ENCODE data around the gene DYNLT5. TPM values are rescaled to one million over a fixed set of nuclear protein-coding genes. Genes with fewer than 3 reads are reported as not detected.
"Not testable (repeated sequence)": the region's sequence is repeated elsewhere in the genome, so short reads cannot be mapped to it uniquely, and the experiment has no call there.

DYNLT5 gene, protein sequence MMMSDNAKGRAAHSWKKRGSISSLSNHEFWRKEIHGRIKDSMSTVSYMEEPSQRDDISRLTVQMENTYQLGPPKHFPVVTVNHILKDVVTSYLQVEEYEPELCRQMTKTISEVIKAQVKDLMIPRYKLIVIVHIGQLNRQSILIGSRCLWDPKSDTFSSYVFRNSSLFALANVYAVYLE
- total RNA-seq: not detected

DNA sequence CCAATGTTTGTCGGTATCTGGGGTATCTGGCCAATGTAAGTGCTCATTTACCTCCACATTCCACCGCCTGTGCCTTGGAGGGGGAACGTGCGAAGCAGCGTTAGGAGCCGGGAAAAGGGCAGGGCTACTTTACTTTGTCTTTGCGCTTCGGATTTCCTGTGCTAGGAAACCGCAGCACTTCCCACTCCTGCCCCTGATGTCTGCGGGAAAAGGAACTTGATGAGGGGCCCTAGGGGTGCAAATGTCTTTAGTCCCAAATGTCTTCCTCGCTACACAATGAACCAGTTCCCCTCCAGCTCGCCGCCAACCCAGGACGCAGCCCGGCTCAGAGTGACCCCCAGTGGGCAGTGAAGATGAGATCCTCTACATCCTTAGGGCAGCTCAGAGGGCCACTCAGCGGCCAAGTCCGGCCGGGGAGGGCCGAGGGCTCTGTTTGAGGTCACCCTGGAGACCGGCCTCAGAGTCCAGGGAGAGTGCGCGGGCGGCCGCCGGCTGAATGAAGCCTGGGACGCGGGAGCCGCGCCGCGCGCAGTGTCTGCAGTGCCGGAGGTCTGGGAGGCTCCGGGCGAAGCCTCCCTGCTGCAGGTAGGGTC lies at the start of gene DYNLT5:
TSS of gene DYNLT5 (plus strand) at position 460 of the 593 bp plus-strand sequence. CDS start 2,200 bp downstream, outside the sequence.
- ATAC-seq (peak; percentile 61), DNase-seq (no peak)
- peaks cover 13% of the 10 kb centered on the region for H3K4me1 Mint-ChIP-seq (ENCODE audit: low read depth)
- H3K4me3 Mint-ChIP-seq: peak within 1 kb of the TSS; percentile 43
- H3K27me3 Mint-ChIP-seq (ENCODE audit: low read depth): peaks cover 40% of the 10 kb centered on the region
- ChIA-PET POLR2A (no interaction called here), CTCF (no interaction called here)
- no peak within 1 kb of the TSS for H3K27ac Mint-ChIP-seq
- H3K36me3 Mint-ChIP-seq (ENCODE audit: low read depth): no peaks in the 10 kb centered on the region
- no peaks in the 10 kb centered on the region for H3K9me3 Mint-ChIP-seq (ENCODE audit: insufficient read depth)

DNA sequence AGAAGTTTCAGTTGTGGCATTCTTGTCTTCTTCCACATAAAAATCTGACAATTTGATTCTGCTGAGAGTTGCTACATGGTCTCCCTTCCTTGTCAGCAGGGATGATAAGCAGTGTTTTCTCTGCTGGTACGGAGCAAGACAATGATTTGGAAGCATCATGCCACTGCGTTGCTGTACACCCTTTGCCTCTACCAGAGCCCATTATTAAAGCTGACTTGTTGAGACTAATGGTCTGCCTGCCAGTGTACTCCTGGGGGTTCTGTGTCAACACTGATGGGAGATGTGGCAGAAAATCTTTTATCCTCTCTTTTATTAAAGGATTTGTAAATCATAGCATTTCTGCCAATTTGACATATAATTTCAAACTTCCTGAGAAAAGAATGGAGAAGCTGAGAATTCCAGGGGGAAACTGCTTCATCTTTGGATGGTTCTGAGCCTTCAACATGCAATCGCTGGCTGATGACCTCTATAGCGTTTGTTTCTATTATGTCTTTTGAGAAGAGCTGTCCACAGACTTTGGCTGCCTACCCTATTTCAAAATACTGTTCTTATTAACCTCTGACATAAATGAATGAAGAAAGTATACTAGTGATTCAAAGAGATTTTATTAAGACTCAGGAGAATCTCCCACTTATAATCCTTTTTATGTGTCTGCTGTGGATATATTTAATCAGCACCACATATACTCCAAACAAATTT lies 47.9 kb upstream of the DYNLT5 start:
- Mint-ChIP-seq H3K9me3 (ENCODE audit: insufficient read depth) (no peaks in the 10 kb centered on the region), H3K27ac (no peak overlapping the region), H3K4me3 (no peak overlapping the region), H3K27me3 (ENCODE audit: low read depth) (peaks cover 9% of the 10 kb centered on the region), H3K4me1 (ENCODE audit: low read depth) (no peaks in the 10 kb centered on the region), H3K36me3 (ENCODE audit: low read depth) (no peaks in the 10 kb centered on the region)
- no peak for DNase-seq
- ATAC-seq: no peak
- POLR2A ChIA-PET: no interaction called here
- CTCF ChIA-PET: no interaction called here

DNA sequence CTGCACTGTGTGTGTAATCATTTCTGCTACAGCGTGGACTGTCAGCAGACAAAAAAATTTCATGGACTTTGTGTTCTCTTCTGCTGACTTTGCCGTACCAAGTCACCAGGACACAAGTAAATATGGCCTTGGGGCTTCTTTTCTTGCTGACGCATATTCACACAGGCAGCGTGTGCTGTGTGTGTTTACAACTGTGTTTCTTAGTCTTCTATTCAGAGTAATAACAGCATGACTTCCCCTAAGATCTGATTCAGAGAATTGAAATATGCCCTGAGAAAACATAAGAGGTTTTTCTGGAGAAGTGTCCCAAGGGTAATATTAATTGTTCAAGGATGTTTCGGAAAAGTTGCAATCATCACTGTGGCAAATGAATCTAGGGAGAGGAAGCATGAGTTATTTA lies 47.1 kb upstream of the DYNLT5 start:
- H3K9me3 Mint-ChIP-seq (ENCODE audit: insufficient read depth): no peaks in the 10 kb centered on the region
- no peaks in the 10 kb centered on the region for H3K4me1 Mint-ChIP-seq (ENCODE audit: low read depth)
- no peak overlapping the region for H3K27ac Mint-ChIP-seq
- H3K36me3 Mint-ChIP-seq (ENCODE audit: low read depth): no peaks in the 10 kb centered on the region
- ChIA-PET POLR2A (no interaction called here), CTCF (no interaction called here)
- DNase-seq (no peak), ATAC-seq (no peak)
- H3K4me3 Mint-ChIP-seq: no peak overlapping the region
- peaks cover 9% of the 10 kb centered on the region for H3K27me3 Mint-ChIP-seq (ENCODE audit: low read depth)

GRCh38 chr1:66711420-66711819 lies 40.8 kb upstream of the DYNLT5 start:
- ChIA-PET CTCF (interaction anchor here (1.7 kb wide), 1 partner anchor 14 kb away, joined by 7 read pairs; no protein-coding TSS in a partner anchor), POLR2A (no interaction called here)
- Mint-ChIP-seq H3K9me3 (ENCODE audit: insufficient read depth) (no peaks in the 10 kb centered on the region), H3K4me1 (ENCODE audit: low read depth) (no peaks in the 10 kb centered on the region), H3K4me3 (no peak overlapping the region), H3K27me3 (ENCODE audit: low read depth) (peaks cover 9% of the 10 kb centered on the region), H3K27ac (no peak overlapping the region), H3K36me3 (ENCODE audit: low read depth) (no peaks in the 10 kb centered on the region)
- ATAC-seq: no peak
- no peak for DNase-seq

DNA sequence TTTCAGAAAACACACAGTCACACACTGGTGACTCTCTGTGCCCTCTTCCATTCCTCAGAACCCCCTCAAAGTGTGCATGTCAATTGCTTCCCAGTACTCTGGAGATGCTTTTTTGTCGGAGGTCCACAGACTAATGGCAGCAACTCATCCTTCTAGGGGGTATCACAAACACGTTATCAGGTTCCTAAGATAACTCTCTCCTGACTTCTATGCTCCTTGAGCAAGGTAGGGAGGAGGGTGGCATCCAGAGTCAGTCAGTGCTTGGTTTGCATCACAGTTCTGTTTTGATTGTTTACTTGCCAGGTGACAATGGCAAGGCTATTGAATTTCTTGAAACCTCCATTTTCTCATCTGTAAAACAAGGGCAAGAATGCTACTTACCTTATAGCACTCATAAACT lies 39.4 kb upstream of the DYNLT5 start:
- peaks cover 5% of the 10 kb centered on the region for H3K27me3 Mint-ChIP-seq (ENCODE audit: low read depth)
- no peaks in the 10 kb centered on the region for H3K9me3 Mint-ChIP-seq (ENCODE audit: insufficient read depth)
- ATAC-seq (no peak), DNase-seq (no peak)
- no peak overlapping the region for H3K4me3 Mint-ChIP-seq
- no peak overlapping the region for H3K27ac Mint-ChIP-seq
- POLR2A ChIA-PET: no interaction called here
- H3K4me1 Mint-ChIP-seq (ENCODE audit: low read depth): no peaks in the 10 kb centered on the region
- CTCF ChIA-PET: no interaction called here
- H3K36me3 Mint-ChIP-seq (ENCODE audit: low read depth): no peaks in the 10 kb centered on the region

DNA sequence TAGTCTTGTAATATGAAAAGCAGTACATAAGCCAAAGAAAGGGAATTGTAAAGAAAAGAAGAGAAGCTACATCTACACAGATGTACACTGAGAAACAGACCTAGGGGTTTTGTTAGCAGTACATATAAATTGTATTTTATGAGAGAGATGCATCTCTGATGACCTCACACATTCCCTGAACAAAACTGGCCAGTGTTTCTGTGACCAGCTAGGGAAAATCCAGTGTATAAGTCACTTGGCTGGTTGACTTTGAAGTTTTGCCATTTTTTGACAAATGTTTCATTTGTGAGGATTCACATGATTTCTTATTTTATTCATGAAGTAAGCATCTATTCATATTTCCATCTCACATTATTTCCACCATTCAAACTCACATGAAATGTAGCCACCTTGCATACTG lies 28.3 kb upstream of the DYNLT5 start:
- DNase-seq (no peak), ATAC-seq (no peak)
- H3K36me3 Mint-ChIP-seq (ENCODE audit: low read depth): no peaks in the 10 kb centered on the region
- H3K4me1 Mint-ChIP-seq (ENCODE audit: low read depth): peaks cover 9% of the 10 kb centered on the region
- ChIA-PET CTCF (interaction anchor here (0.7 to 1.8 kb wide), 2 partner anchors 58 to 220 kb away, joined by 3 to 5 read pairs; no protein-coding TSS in a partner anchor), POLR2A (no interaction called here)
- H3K9me3 Mint-ChIP-seq (ENCODE audit: insufficient read depth): no peaks in the 10 kb centered on the region
- H3K4me3 Mint-ChIP-seq: no peak overlapping the region
- no peak overlapping the region for H3K27ac Mint-ChIP-seq
- peaks cover 17% of the 10 kb centered on the region for H3K27me3 Mint-ChIP-seq (ENCODE audit: low read depth)

DNA sequence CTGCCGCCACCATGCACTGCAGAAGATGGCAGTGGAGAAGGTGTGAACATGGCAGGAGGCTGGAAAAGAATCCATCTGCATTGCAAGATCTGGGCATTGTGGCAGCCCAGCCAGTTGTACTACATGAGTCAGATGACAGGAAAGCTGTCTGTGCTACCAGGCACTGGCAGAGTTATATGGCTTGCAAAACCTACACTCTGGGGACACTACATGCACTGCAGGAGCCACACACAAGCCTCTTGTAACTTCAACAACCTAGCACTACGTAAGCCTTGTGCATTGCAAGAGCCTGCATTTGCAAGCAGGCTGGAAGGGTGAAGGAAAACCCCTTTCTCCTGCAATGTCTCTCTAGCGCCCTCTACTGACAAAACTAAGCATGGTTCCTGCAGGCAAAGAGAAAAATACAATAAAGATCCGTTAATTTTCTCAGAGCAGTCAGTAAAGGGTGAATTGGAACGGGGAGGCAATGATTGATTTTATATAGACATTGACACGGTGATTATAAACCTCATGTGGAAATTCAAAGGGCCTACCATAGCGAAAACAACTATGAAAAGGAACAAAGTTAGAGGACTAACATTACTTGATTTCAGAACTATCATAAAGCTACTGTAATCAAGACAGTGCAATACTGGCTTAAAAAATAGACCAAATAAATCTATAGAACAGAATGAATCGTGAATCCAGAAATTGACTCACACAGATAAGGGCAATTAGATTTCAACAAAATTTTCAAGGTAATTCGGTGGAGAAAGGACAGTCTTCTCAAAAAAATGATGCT lies 26.2 kb upstream of the DYNLT5 start:
- Mint-ChIP-seq H3K9me3 (ENCODE audit: insufficient read depth) (no peaks in the 10 kb centered on the region), H3K36me3 (ENCODE audit: low read depth) (no peaks in the 10 kb centered on the region), H3K4me1 (ENCODE audit: low read depth) (peaks cover 14% of the 10 kb centered on the region), H3K27me3 (ENCODE audit: low read depth) (peaks cover 17% of the 10 kb centered on the region), H3K4me3 (no peak overlapping the region), H3K27ac (no peak overlapping the region)
- POLR2A ChIA-PET: no interaction called here
- CTCF ChIA-PET: interaction anchor here (0.6 to 2.6 kb wide), 41 partner anchors 8 to 1675 kb away, joined by 3 to 13 read pairs (median 4); no protein-coding TSS in a partner anchor
- DNase-seq (peak; percentile 68), ATAC-seq (peak; percentile 75)

GRCh38 chr1:66728021-66728420 lies 24.2 kb upstream of the DYNLT5 start:
- ATAC-seq (no peak), DNase-seq (no peak)
- Mint-ChIP-seq H3K27ac (no peak overlapping the region), H3K4me3 (no peak overlapping the region), H3K27me3 (ENCODE audit: low read depth) (peaks cover 14% of the 10 kb centered on the region), H3K9me3 (ENCODE audit: insufficient read depth) (no peaks in the 10 kb centered on the region), H3K4me1 (ENCODE audit: low read depth) (peaks cover 20% of the 10 kb centered on the region), H3K36me3 (ENCODE audit: low read depth) (no peaks in the 10 kb centered on the region)
- ChIA-PET CTCF (interaction anchor here (1.2 kb wide), 1 partner anchor 282 kb away, joined by 4 read pairs; no protein-coding TSS in a partner anchor), POLR2A (no interaction called here)

DNA sequence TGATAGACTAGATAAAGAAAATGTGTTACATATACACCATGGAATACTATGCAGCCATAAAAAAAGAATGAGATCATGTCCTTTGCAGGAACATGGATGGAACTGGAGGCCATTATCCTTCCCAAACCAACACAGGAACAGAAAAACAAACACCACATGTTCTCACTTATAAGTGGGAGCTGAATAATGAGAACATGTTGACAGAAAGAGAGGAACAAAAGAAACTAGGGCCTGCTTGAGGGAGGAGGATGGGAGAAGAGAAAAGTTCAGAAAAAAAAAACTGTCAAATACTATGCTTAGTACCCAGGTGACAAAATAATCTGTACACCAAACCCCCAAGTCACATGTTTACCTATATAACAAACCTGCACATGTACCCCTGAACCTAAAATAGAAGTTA lies 23.5 kb upstream of the DYNLT5 start:
- H3K27me3 Mint-ChIP-seq (ENCODE audit: low read depth): peaks cover 14% of the 10 kb centered on the region
- not testable (repeated sequence) for H3K27ac Mint-ChIP-seq; H3K9me3 Mint-ChIP-seq (ENCODE audit: insufficient read depth); DNase-seq; H3K36me3 Mint-ChIP-seq (ENCODE audit: low read depth); ATAC-seq; H3K4me3 Mint-ChIP-seq
- CTCF ChIA-PET: interaction anchor here (1.2 to 1.3 kb wide), 2 partner anchors 10 to 282 kb away, joined by 4 to 6 read pairs; no protein-coding TSS in a partner anchor
- POLR2A ChIA-PET: interaction anchor here (0.8 kb wide), 1 partner anchor 42 kb away, joined by 3 read pairs; no protein-coding TSS in a partner anchor
- peaks cover 20% of the 10 kb centered on the region for H3K4me1 Mint-ChIP-seq (ENCODE audit: low read depth)

DNA sequence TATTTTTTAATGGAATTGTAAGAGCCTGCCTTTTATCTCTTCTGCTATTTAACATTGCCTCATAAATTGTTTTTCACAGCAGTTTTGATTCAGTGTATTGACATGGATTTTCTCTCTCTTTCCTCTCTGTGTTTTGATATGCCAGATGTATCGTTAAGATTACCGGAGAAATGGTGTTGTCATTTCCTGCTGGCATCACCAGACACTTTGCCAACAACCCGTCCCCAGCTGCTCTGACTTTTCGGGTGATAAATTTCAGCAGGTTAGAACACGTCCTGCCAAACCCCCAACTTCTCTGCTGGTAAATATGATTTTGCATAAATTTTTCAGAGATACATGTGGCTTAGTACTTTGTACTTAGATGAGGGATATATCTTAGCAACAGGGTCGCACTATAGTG lies 23.1 kb upstream of the DYNLT5 start:
- H3K4me3 Mint-ChIP-seq: no peak overlapping the region
- H3K4me1 Mint-ChIP-seq (ENCODE audit: low read depth): peaks cover 20% of the 10 kb centered on the region
- ChIA-PET POLR2A (interaction anchor here (0.8 kb wide), 1 partner anchor 42 kb away, joined by 3 read pairs; no protein-coding TSS in a partner anchor), CTCF (interaction anchor here (1.3 kb wide), 1 partner anchor 10 kb away, joined by 6 read pairs; no protein-coding TSS in a partner anchor)
- DNase-seq (peak; percentile 26), ATAC-seq (no peak)
- H3K27me3 Mint-ChIP-seq (ENCODE audit: low read depth): peaks cover 14% of the 10 kb centered on the region
- H3K27ac Mint-ChIP-seq: no peak overlapping the region
- no peaks in the 10 kb centered on the region for H3K36me3 Mint-ChIP-seq (ENCODE audit: low read depth)
- no peaks in the 10 kb centered on the region for H3K9me3 Mint-ChIP-seq (ENCODE audit: insufficient read depth)

DNA sequence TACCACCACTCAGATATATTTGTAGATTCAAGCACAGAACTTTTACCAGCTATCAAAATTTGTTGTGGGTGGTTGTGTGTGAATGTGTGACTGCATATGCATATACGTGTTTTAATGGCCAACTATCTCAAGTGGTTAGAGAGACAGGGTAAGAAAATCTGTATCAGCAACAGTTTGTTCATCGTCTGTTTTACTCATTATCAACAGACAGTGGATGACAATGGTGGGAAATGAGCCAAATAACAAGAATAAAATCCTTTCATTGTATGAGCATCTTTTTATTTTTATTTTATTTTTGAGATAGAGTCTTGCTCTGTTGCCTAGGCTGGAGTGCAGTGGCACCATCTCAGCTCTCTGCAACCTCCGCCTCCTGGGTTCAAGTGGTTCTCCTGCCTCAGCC lies 22.7 kb upstream of the DYNLT5 start:
- ATAC-seq (no peak), DNase-seq (no peak)
- no peaks in the 10 kb centered on the region for H3K9me3 Mint-ChIP-seq (ENCODE audit: insufficient read depth)
- H3K27me3 Mint-ChIP-seq (ENCODE audit: low read depth): peaks cover 12% of the 10 kb centered on the region
- H3K36me3 Mint-ChIP-seq (ENCODE audit: low read depth): no peaks in the 10 kb centered on the region
- peaks cover 20% of the 10 kb centered on the region for H3K4me1 Mint-ChIP-seq (ENCODE audit: low read depth)
- no peak overlapping the region for H3K27ac Mint-ChIP-seq
- no peak overlapping the region for H3K4me3 Mint-ChIP-seq
- POLR2A ChIA-PET: interaction anchor here (0.8 kb wide), 1 partner anchor 41 kb away, joined by 3 read pairs; no protein-coding TSS in a partner anchor
- CTCF ChIA-PET: interaction anchor here (1.3 kb wide), 1 partner anchor 9 kb away, joined by 6 read pairs; no protein-coding TSS in a partner anchor
